ENCODE measurements around the gene IGSF9.

Gene IGSF9

GRCh38 chr1:159972443-159973205 lies 27.2 kb upstream of the IGSF9 start:
- no peak for DNase-seq

DNA sequence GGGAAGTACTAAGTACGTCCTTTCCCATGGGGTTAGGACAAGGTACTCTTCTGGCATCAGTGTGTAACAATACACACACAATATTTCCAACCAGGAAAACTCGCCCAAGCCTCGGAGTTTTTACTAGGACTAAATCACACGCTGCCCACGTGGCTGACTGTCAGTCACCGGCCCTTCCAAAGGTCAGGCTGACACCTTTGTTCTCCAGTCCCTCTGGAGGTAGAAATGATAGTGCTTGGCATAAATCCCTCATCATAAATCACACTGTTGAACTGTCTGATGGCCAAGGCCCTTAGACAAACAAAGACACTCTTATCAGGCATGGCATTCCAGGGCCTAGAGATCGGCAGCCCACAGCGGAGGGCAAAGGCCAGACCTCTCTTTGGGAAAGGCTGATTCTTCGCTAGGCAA lies 25.5 kb upstream of the IGSF9 start:
- no peak for DNase-seq

DNA sequence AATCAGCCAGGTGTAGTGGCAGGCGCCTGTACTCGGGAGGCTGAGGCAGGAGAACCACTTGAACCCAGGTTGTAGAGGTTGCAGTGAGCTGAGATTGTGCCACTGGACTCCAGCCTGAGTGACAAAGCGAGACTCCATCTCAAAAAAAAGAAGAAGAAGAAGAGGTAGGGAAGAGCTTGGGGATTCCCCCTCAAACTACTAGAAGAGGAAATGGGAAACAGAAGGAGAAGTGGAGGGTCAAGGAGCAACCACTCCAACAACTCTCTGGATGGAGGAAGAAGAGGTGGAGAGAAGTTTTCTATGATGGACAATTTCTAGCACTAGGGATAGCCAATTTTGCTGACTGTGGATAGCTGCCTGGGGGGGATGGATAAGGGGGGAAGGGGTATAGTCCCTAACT lies 23.5 kb upstream of the IGSF9 start:
- no peak for DNase-seq

DNA sequence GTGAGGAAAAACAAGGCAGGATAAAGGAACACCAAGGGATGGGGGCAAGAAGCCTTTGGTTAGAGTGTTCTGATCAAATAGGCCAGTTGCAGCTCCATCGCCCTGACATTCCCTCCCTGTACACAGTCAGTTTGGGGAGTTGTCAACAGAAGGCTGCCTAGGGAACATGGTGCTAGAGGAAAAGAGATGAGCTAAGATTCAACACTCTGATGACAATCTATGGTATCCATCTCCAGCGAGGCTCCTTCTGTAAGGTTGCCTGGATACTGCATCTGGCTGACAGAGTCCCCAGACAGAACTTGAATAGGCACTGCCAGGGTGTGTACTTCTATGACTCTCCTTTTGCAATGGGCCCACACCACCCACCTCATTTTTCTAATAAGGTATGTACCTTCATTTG lies 19.9 kb upstream of the IGSF9 start:
- no peak for DNase-seq

GRCh38 chr1:159964144-159964543 lies 18.7 kb upstream of the IGSF9 start:
- no peak for DNase-seq

DNA sequence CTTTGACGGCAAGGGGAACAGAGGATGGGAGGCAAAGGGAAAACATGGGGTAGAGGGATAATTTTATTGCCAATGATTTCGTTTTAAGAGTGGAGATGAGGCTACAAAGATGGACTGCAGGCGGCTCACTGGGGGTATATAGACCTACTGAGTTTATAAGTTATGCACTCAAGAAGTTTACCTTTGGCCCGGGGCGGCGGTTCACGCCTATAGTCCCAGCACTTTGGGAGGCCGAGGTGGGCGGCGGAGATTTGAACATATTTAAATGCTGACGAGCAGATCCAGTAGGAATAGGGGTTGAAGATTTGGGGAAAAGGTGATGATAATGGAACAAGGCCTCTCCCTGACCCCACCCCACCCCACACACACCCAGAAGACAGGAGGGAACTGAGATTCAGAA lies 16.8 kb upstream of the IGSF9 start:
- no peak for DNase-seq

DNA sequence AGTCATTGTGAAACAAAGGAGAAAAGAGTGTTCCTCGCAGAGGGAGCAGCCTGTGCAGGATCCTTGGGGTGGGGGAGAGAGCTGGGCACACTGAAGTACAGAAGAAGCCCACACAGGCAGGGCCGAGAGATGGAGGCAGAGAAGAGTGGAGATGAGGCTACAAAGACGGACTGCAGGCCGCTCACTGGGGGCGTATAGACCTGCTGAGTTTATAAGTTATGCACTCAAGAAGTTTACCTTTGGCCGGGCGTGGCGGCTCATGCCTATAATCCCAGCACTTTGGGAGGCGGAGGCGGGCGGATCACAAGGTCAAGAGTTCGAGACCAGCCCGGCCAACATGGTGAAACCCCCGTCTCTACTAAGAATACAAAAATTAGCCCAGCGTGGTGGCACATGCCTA lies 16.2 kb upstream of the IGSF9 start:
- no peak for DNase-seq

DNA sequence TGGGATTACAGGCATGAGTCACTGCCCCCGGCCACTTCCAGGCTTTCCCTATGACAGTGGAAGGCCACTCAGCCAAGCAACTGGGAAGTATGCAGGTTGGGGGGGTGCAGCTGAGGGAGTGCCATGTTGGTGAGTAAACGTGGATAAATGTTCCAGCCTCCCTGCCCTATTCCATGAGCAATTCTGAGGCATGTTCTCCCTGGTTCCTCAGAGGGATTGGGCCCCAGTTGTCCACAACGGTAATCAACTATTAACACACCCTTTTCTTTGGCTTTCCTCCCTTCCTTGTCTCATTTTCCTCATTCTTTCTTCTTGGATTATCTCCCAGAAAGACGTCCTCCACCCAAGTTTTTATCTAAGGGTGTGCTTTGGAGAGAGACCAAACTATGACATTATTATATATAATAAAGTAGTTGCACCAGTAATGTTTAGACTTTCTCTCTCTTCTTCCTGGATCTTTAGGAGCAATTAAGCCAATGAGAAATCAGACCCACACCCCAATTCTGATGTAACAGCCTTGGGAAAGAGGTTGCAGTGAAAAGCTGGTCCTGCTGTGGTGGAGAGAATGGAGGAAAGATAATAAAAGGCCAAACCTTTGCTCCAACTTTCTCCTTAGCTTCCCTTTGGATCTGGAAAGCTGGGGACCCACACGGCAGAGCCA lies 15.4 kb upstream of the IGSF9 start:
- no peak for DNase-seq

GRCh38 chr1:159959451-159959850 lies 14.0 kb upstream of the IGSF9 start:
- no peak for DNase-seq

DNA sequence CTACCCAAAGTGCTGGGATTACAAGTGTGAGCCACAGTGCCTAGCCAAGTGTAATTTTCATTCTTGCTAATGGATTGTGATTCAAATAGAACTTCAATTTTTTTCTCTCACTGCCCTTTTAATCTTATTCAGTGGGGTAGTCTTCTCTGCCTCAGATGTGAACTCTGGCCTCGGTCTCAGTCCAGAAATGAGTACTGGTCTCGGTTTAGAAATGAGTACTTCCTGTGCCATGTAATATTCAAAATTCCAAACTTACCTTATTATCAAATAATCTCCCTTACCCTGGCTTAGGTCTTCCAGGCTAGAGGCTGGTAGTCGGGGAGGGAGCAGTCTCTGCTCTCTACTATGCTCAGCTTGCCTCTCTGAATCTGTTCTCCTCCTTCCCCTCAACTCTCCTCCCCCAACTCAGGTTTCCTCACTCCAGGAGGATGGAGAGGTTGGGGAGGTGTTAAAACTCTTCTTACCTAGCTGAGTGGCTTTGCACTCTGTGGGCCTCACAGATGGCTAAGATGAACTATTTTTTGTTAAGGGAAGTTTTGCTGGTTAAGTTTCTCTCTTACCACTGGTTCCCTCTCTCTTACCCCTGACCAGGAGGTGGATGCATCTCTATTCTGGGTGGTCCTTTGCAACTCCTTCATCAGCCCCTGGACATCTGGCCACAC lies 13.4 kb upstream of the IGSF9 start:
- DNase-seq, result no peak

DNA sequence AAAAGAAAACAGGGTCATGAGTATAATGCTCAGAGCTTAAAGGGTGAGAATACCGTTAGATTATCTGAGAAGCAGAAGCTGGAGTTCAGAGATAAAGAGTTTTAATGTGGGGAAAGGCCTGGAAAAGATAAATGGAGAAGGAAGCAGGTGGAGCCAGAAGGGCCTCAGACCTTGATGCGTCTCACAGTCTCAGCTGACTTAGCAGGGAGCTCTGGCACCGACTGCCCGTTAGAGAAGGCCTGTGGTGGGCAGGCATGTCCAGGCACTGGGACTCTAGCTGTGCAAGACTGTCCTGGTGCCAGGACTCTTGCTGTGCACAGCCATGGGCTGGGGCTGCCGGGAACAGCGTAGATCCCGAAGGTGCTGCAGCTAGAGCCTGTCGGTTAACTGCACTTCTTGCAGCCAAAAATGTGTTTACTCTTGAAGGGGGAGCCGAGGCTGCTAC lies 12.4 kb upstream of the IGSF9 start:
- DNase-seq, result no peak

DNA sequence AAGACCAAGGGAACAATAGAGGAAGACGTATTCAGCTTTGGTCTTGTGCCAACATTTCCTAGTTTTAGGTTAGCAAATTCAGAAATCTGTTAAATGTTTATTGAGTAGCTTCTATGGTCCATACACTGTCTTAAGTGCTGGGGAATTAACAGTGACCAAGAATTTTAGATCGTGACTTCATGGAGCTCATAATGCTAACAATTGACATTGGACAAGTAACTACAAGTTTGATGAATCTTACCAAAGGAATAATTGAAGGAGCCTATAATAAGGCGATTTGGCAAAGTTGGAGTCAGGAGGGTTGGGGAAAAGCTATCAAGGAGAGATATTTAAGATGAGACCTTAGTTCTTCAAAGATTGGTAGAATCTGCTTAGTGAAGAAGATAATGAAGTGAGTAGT lies 10.0 kb upstream of the IGSF9 start:
- DNase-seq, result no peak

- no peak for DNase-seq
Observed at GRCh38 chr1:159953536-159954515, 8.4 kb upstream of the IGSF9 start, which contains the start of gene SLAMF9. Gene SLAMF9 (minus strand): TSS chr1:159954237. CDS start chr1:159954137, 100 bp downstream.

GRCh38 chr1:159952932-159953331 lies 7.5 kb upstream of the IGSF9 start:
- no peak for DNase-seq

- no peak for DNase-seq
Observed at GRCh38 chr1:159951551-159951950, 6.1 kb upstream of the IGSF9 start.

- DNase-seq, result no peak
Observed at GRCh38 chr1:159951016-159951415, 5.6 kb upstream of the IGSF9 start.

DNA sequence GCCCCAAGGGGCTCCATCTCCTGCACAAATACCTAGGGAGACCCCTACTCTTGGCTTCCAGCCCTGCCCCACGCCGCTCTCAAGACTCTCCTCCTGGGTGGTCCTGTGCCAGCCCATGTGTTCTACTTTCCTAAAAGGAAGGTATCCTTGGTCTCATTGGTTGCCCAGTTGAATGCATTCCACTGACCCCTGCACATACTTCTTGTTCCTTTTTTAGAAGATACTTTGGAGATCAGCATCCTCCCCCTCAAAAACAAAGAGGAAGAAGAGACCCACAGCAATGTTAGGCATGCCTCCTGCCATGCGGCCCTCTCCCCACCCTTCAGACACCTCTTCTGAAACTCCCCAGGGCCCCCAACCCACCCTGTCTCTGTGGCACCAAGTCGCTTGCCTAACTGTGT lies 4.6 kb upstream of the IGSF9 start:
- no peak for DNase-seq

DNA sequence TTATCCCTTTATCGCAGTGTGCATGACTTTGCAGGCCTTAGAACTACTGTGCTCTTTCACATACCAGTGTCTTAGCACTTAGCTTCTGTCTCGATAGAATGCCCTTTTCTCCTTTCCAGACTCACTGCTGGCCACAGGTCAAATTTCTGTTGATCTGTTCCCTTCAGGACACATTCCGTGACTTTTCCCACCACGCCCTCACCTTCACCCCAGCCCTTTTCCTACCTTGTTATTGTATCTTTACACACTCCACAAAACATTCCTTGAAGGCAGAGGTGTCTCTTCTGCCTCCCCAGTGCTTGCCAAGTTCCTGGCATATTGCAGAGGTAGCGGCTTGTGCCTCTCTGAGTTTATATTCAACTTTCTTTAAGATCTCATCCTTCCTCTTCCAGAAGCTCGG lies 3.7 kb upstream of the IGSF9 start:
- DNase-seq, result no peak

DNA sequence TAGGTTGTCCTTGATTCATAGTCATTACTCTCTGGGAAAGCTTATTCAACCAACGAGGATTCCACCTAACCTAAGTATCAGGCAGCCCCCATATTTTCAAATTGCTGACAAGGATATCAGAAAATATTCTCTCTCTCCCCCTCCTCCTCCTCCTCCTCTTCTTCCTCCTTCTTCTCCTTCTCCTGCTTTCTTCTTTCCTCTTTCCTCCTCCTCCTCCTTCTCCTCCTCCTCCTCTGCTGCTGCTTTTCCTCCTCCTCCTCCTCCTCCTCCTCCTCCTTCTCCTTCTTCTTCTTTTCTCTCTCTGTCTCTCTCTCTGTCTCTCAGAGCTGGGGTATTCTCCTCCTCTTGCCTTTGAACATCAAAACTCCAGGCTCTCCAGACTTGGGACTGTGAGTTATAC lies 2.5 kb upstream of the IGSF9 start:
- no peak for DNase-seq

- DNase-seq, result no peak
Observed at GRCh38 chr1:159946242-159947187, 1.1 kb upstream of the IGSF9 start.

DNA sequence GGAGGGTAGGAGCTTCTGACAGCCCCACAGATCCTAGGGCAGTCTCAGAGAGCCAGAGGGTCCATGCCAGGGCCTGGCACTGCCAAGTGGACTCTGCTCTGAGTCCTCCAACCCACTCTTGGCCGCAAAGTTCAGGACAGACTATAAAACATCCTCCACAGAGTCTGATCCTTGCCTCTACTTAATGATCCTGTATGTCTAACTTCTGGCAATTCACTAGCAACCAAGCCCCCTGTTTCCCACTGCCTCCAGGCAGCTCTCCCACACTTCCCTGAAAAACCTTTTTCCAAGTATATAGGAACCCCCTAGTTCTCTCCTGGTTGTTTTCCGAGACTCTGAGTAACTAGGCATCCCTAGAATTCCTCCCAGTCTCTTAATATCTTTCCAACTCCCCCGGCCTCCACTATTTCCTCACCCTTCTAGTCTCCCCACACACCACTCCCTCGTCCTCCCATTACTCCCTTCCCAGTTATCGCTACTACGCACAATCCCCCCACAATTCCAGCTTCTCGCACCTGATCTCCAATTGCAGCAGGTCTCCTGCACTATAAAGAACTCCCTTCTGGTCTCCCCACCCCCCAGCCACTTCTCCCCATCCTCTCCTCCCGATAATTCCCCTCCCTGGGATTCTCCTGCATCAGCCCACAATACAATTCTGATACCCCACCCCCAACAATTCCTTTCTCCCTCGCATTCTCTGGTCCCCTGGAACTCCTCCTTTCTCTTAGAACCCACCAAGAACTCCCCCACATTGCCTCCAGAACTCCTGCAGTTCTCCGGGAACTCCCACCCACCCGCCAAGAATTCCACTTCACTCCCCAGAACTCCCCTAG lies 574 bp downstream of the IGSF9 start:
- no peak for DNase-seq

Measured in T1000 (cell line).